Measurements from ENCODE around the gene EXD2. TPM values are rescaled to one million over a fixed set of nuclear protein-coding genes. Genes with fewer than 3 reads are reported as not detected.
"Not testable (repeated sequence)": the region's sequence is repeated elsewhere in the genome, so short reads cannot be mapped to it uniquely, and the experiment has no call there.

The EXD2 gene
- total RNA-seq, 1 donor from 2014 or later = 6.9 TPM

- CTCF ChIA-PET = no interaction called here
- no peak for DNase-seq
- Mint-ChIP-seq H3K27ac (no peak overlapping the region), H3K9me3 (no peaks in the 10 kb centered on the region), H3K36me3 (ENCODE audit: low read depth) (no peaks in the 10 kb centered on the region), H3K27me3 (peaks cover 10% of the 10 kb centered on the region), H3K4me1 (no peaks in the 10 kb centered on the region), H3K4me3 (no peak overlapping the region)
- TF ChIP-seq, protein P1, sequence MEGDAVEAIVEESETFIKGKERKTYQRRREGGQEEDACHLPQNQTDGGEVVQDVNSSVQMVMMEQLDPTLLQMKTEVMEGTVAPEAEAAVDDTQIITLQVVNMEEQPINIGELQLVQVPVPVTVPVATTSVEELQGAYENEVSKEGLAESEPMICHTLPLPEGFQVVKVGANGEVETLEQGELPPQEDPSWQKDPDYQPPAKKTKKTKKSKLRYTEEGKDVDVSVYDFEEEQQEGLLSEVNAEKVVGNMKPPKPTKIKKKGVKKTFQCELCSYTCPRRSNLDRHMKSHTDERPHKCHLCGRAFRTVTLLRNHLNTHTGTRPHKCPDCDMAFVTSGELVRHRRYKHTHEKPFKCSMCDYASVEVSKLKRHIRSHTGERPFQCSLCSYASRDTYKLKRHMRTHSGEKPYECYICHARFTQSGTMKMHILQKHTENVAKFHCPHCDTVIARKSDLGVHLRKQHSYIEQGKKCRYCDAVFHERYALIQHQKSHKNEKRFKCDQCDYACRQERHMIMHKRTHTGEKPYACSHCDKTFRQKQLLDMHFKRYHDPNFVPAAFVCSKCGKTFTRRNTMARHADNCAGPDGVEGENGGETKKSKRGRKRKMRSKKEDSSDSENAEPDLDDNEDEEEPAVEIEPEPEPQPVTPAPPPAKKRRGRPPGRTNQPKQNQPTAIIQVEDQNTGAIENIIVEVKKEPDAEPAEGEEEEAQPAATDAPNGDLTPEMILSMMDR (IDR thresholded peaks at IDR 0.05) = no peak
- no peak for ATAC-seq (ENCODE audit: low read depth)
- intact Hi-C loops (cut with micrococcal nuclease) = no loop called here
- POLR2A ChIA-PET = no interaction called here
Observed at GRCh38 chr14:69171569-69171968, 19.7 kb upstream of the EXD2 start.

GRCh38 chr14:69175130-69175529, 16.2 kb upstream of the EXD2 start:
- H3K9me3 Mint-ChIP-seq = no peaks in the 10 kb centered on the region
- ATAC-seq (ENCODE audit: low read depth) = no peak
- CTCF ChIA-PET = no interaction called here

DNA sequence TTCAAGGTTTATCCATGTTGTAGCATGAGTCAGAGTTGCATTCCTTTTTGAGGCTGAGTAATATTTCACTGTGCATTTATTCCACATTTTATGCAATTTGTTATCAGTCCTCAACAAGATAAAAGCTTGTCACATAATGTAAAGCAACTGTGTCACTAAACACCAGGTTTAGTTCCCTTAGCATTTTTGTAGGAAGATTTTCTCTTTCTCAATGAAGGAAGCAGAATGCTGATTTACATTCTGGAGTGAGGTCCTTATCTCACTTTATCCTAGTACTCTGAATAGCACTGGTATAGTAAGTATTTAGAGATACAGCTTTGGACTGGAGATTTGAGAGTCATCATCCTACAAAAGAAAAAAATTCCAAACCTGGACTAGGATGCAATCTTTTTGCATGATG, 9.8 kb upstream of the EXD2 start:
- no peaks in the 10 kb centered on the region for H3K4me1 Mint-ChIP-seq
- POLR2A ChIA-PET = interaction anchor here (0.7 kb wide), 1 partner anchor 61 kb away, joined by 7 read pairs; no protein-coding TSS in a partner anchor
- no peak for DNase-seq
- intact Hi-C loops (cut with micrococcal nuclease) = no loop called here
- no peaks in the 10 kb centered on the region for H3K36me3 Mint-ChIP-seq (ENCODE audit: low read depth)
- no peak overlapping the region for H3K4me3 Mint-ChIP-seq
- CTCF ChIA-PET = interaction anchor here (0.7 kb wide), 1 partner anchor 52 kb away, joined by 3 read pairs; no protein-coding TSS in a partner anchor
- H3K27ac Mint-ChIP-seq = no peak overlapping the region
- no peak for ATAC-seq (ENCODE audit: low read depth)
- no peaks in the 10 kb centered on the region for H3K9me3 Mint-ChIP-seq
- TF ChIP-seq, protein P1 (IDR thresholded peaks at IDR 0.05) = no peak
- H3K27me3 Mint-ChIP-seq = peaks cover 5% of the 10 kb centered on the region

More at GRCh38 chr14:69175130-69175529, 16.2 kb upstream of the EXD2 start:
- TF ChIP-seq, protein P1 (IDR thresholded peaks at IDR 0.05) = no peak
- Mint-ChIP-seq H3K4me1 (no peaks in the 10 kb centered on the region), H3K27ac (no peak overlapping the region), H3K36me3 (ENCODE audit: low read depth) (no peaks in the 10 kb centered on the region), H3K27me3 (peaks cover 10% of the 10 kb centered on the region), H3K4me3 (no peak overlapping the region)
- DNase-seq = no peak
- POLR2A ChIA-PET = no interaction called here
- intact Hi-C loops (cut with micrococcal nuclease) = no loop called here

- H3K27me3 Mint-ChIP-seq; ATAC-seq (ENCODE audit: low read depth); H3K27ac Mint-ChIP-seq; DNase-seq; H3K4me1 Mint-ChIP-seq; H3K9me3 Mint-ChIP-seq; CTCF ChIA-PET; intact Hi-C loops (cut with micrococcal nuclease); POLR2A ChIA-PET; H3K4me3 Mint-ChIP-seq; H3K36me3 Mint-ChIP-seq (ENCODE audit: low read depth): not testable (repeated sequence)
Observed at GRCh38 chr14:69182580-69182979, 8.7 kb upstream of the EXD2 start.

DNA sequence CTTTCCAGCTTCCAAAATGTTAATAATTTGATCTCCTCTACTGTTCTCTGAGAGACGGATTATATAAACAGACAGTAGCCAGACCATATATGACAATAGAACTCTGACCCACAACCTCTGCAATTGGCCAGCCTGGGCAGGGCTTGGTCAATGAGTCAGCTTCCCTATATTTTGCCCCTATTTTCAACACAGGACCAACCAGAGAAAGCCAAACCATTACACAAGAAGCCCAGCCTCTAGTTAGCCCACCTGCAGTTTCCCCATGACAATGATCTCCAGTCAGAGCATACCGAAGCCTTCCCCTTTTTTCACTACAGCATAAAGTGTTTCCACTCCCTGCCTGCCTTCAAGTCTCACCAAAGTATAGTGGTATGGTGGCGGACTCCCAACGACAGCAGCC, 7.6 kb upstream of the EXD2 start:
- POLR2A ChIA-PET = no interaction called here
- ATAC-seq (ENCODE audit: low read depth) = no peak

More for the DNA sequence above, 7.6 kb upstream of the EXD2 start:
- no peaks in the 10 kb centered on the region for H3K36me3 Mint-ChIP-seq (ENCODE audit: low read depth)
- TF ChIP-seq, protein P1 (IDR thresholded peaks at IDR 0.05) = no peak
- CTCF ChIA-PET = no interaction called here
- intact Hi-C loops (cut with micrococcal nuclease) = no loop called here
- H3K27ac Mint-ChIP-seq = no peak overlapping the region
- no peak for DNase-seq
- H3K4me3 Mint-ChIP-seq = no peak overlapping the region
- H3K27me3 Mint-ChIP-seq = peaks cover 8% of the 10 kb centered on the region
- no peaks in the 10 kb centered on the region for H3K9me3 Mint-ChIP-seq
- H3K4me1 Mint-ChIP-seq = no peaks in the 10 kb centered on the region

All from activated B cell treated with CpG ODN at 0.5 μM for 24 hours (primary cell).